GM12878 (cell line): Measurements from ENCODE around the gene ST7. TPM values are rescaled to one million over a fixed set of nuclear protein-coding genes. Genes with fewer than 3 reads are reported as not detected.
A peak's percentile ranks its signal among the peaks of the same experiment; 100 is the strongest.

ENCODE experiments used
- BCL11A ChIP-seq: IDR thresholded peaks from 2 replicates; pipeline ENCODE4 v1.6.1; 2011; ENCODE audit warnings: low read depth, low read length
- BRCA1 ChIP-seq: IDR thresholded peaks from 2 replicates; pipeline ENCODE4 v1.6.1; 2011; ENCODE audit warnings: low read depth, low read length, improper control_type of control experiment
- CBX3 ChIP-seq: fragments of 200-600 bp; sonication (generic); IDR thresholded peaks from 2 replicates; pipeline ENCODE4 v1.6.1; 2016; ENCODE audit warnings: low read depth, borderline replicate concordance
- ELK1 ChIP-seq: IDR thresholded peaks from 2 replicates; pipeline ENCODE4 v1.6.1; 2012; ENCODE audit warnings: low read depth, low read length, improper control_type of control experiment
- FOS ChIP-seq: IDR thresholded peaks from 3 replicates; pipeline ENCODE4 v1.6.1; 2011; ENCODE audit warnings: borderline replicate concordance; ENCODE audit not compliant: insufficient read length; ENCODE audit errors: extremely low read depth
- GABPA ChIP-seq: IDR thresholded peaks from 2 replicates; pipeline ENCODE4 v1.6.1; 2014; ENCODE audit warnings: antibody characterized with exemption, low read depth, mild to moderate bottlenecking, inconsistent platforms
- JUND ChIP-seq: IDR thresholded peaks from 2 replicates; pipeline ENCODE4 v1.6.1; 2012; ENCODE audit warnings: low read depth, mild to moderate bottlenecking, low read length, improper control_type of control experiment, moderate library complexity
- MEF2B ChIP-seq: fragments of 450-650 bp; IDR thresholded peaks from 2 replicates; pipeline ENCODE4 v1.6.1; 2018; ENCODE audit warnings: mild to moderate bottlenecking, moderate library complexity; ENCODE audit not compliant: partially characterized antibody, poor library complexity, severe bottlenecking
- MXI1 ChIP-seq: fragments of 150-350 bp; IDR thresholded peaks from 2 replicates; pipeline ENCODE4 v1.6.1; 2011; ENCODE audit warnings: low read depth, mild to moderate bottlenecking, inconsistent platforms, low read length, improper control_type of control experiment
- POLR2AphosphoS2 ChIP-seq: IDR thresholded peaks from 2 replicates; pipeline ENCODE4 v1.6.1; 2011; ENCODE audit warnings: low read depth, mild to moderate bottlenecking, low read length, improper control_type of control experiment, moderate library complexity
- RELA ChIP-seq: fragments of 450-650 bp; IDR thresholded peaks from 2 replicates; pipeline ENCODE4 v1.8.0; 2014; ENCODE audit warnings: borderline replicate concordance; ENCODE audit not compliant: partially characterized antibody
- SMAD5 ChIP-seq: IDR thresholded peaks from 2 replicates; pipeline ENCODE4 v1.6.1; 2016; ENCODE audit warnings: antibody characterized with exemption, low read depth
- ZBTB4 ChIP-seq: fragments of 450-650 bp; formaldehyde crosslinking; IDR thresholded peaks from 2 replicates; pipeline ENCODE4 v1.4.0; 2022; ENCODE audit warnings: mild to moderate bottlenecking, moderate library complexity
- ZNF274 ChIP-seq: IDR thresholded peaks from one replicate; pipeline ENCODE4 v1.8.0; 2011; ENCODE audit not compliant: insufficient read length, insufficient read depth
- polyA plus RNA-seq, 11 experiments: library from polyadenylated mRNA; depleted of rRNA in 4 of 11; unstranded in 6 of 11; stranded (reverse) in 5 of 11; fragments of >200 nt; fragmentation: Nextera tagmentation in 4 of 11; fragmentation: Illumina TruSeq in 1 of 11; extraction: Ambion mirVana in 4 of 11; extraction: Trizol in 1 of 11; gene quantifications; 1 replicate in 1 of 11; 2 replicates in 10 of 11; pipeline versions ENCODE4 v1.2.1 to v1.2.3, GENCODE V29; 2011 to 2016; ENCODE audit warnings: inconsistent platforms in 2 of 11, missing spikeins in 2 of 11, low read depth in 1 of 11
- total RNA-seq, 4 experiments: library from RNA; depleted of rRNA in 3 of 4; stranded (reverse); fragments of >200 nt in 3 of 4; fragmentation: Illumina TruSeq in 1 of 4; extraction: Trizol in 1 of 4; gene quantifications; 2 replicates each; pipeline versions ENCODE4 v1.2.1 to v1.2.3, GENCODE V29; 2013 to 2021
- TF ChIP-seq, protein P1 (sequence below): fragments of 450-650 bp; IDR thresholded peaks from 2 replicates; pipeline ENCODE4 v1.6.1; 2017; ENCODE audit warnings: mild to moderate bottlenecking, moderate library complexity
- TF ChIP-seq, protein P2 (sequence below): IDR thresholded peaks from 2 replicates; pipeline ENCODE4 v1.6.1; 2011; ENCODE audit warnings: low read depth, low read length, improper control_type of control experiment, borderline replicate concordance

The ST7 gene
- total and polyA plus RNA-seq, 10 of the 15 experiments (the other 5 are each of a cell fraction or from before 2014, with no cell fraction given) = 27.7 to 76.4 (median 53.6) TPM

DNA sequence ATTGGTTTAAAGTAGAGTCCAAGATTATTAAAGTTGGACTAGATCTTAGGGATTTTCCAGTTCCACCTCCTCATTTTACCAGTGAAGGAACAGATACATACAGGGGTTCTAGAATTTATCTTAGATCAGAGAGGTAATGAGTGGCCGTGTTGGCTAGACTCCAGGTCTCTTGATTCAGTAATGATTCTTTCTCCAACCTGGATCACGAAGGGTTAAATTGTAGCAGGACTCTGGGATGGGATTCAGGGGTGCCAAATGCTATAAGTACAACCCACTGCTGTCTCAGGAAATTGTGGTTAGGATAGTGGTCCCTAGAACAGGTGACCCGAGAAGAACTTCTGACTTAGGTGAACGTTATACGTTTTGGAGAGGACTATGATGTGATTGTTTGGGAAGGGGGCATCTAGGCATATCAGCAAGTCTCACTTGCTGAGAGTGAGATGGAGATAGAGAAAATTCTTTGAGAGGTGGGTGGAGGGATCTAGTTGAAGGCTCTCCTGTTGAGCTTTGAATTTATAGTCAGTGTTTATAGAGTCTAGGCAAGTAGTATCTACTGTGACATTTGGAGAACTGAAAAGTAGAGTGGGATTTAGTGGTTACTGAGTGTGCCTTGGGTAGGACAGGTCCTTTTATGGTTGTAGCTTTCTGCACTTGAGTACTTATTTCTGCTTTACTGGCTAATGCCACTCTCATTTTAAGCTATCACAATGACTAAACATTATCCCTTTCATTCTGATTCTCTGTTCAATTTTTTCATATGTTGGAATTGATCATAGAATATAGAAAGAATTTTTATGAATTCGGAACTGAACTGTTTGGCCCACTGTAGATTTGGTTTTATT, 58.3 kb downstream of the ST7 start (continued):
- TF ChIP-seq POLR2AphosphoS2 = no peak
- no peak for TF ChIP-seq FOS
- no peak for TF ChIP-seq MXI1
- TF ChIP-seq SMAD5 = no peak
- TF ChIP-seq, protein P1, sequence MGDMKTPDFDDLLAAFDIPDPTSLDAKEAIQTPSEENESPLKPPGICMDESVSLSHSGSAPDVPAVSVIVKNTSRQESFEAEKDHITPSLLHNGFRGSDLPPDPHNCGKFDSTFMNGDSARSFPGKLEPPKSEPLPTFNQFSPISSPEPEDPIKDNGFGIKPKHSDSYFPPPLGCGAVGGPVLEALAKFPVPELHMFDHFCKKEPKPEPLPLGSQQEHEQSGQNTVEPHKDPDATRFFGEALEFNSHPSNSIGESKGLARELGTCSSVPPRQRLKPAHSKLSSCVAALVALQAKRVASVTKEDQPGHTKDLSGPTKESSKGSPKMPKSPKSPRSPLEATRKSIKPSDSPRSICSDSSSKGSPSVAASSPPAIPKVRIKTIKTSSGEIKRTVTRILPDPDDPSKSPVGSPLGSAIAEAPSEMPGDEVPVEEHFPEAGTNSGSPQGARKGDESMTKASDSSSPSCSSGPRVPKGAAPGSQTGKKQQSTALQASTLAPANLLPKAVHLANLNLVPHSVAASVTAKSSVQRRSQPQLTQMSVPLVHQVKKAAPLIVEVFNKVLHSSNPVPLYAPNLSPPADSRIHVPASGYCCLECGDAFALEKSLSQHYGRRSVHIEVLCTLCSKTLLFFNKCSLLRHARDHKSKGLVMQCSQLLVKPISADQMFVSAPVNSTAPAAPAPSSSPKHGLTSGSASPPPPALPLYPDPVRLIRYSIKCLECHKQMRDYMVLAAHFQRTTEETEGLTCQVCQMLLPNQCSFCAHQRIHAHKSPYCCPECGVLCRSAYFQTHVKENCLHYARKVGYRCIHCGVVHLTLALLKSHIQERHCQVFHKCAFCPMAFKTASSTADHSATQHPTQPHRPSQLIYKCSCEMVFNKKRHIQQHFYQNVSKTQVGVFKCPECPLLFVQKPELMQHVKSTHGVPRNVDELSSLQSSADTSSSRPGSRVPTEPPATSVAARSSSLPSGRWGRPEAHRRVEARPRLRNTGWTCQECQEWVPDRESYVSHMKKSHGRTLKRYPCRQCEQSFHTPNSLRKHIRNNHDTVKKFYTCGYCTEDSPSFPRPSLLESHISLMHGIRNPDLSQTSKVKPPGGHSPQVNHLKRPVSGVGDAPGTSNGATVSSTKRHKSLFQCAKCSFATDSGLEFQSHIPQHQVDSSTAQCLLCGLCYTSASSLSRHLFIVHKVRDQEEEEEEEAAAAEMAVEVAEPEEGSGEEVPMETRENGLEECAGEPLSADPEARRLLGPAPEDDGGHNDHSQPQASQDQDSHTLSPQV = no peak
- TF ChIP-seq MEF2B = peak; percentile 62
- peak; percentile 88 for TF ChIP-seq JUND
- 0 out of 2 replicates have a peak, but pooled peaks have one; percentile 54 for TF ChIP-seq ZBTB4 (CRISPR knock-in tag)
- no peak for TF ChIP-seq ZNF274
- no peak for TF ChIP-seq RELA
- TF ChIP-seq GABPA = peak; percentile 57; the same call in 1 of the 2 replicates
- TF ChIP-seq BCL11A = peak; percentile 95
- no peak for TF ChIP-seq BRCA1
- no peak for TF ChIP-seq ELK1
- TF ChIP-seq, protein P2, sequence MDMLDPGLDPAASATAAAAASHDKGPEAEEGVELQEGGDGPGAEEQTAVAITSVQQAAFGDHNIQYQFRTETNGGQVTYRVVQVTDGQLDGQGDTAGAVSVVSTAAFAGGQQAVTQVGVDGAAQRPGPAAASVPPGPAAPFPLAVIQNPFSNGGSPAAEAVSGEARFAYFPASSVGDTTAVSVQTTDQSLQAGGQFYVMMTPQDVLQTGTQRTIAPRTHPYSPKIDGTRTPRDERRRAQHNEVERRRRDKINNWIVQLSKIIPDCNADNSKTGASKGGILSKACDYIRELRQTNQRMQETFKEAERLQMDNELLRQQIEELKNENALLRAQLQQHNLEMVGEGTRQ = no peak
- no peak for TF ChIP-seq CBX3
